ENCODE measurements around the gene OR9A2.

OR9A2 gene, protein sequence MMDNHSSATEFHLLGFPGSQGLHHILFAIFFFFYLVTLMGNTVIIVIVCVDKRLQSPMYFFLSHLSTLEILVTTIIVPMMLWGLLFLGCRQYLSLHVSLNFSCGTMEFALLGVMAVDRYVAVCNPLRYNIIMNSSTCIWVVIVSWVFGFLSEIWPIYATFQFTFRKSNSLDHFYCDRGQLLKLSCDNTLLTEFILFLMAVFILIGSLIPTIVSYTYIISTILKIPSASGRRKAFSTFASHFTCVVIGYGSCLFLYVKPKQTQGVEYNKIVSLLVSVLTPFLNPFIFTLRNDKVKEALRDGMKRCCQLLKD

DNA sequence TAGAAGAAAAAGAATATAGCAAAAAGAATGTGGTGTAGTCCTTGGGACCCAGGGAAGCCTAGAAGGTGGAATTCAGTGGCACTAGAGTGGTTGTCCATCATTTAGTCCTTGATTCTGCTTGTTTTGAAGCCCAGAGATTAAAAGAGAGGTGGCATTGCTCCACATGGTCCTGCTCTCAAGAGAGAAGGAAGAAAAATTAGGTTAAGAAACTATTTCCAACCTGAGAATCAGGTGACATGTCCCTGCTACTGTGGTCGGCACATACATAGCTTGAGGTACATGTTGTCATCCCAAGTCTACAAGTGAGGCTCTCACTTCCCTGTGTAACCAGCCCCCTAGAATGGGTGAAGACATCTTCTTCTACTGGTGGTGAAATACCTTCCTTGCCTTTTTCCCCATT is at the start of gene OR9A2:
OR9A2 (minus strand) TSS at position 101 of the 400 bp plus-strand sequence; CDS start at position 101, 0 bp downstream.
- H3K27ac ChIP-seq (ENCODE audit: low read depth, low read length) = no peak within 1 kb of the TSS
- H3K4me3 ChIP-seq (ENCODE audit: low read depth in 1 of 2, low read length in 2 of 2) = no peak within 1 kb of the TSS
- H3K36me3 ChIP-seq (ENCODE audit: insufficient read depth, low read length) = no peaks in the 10 kb centered on the region
- H3K9ac ChIP-seq (ENCODE audit: low read length) = no peak within 1 kb of the TSS
- H3K27me3 ChIP-seq (ENCODE audit: control insufficient read depth in 1 of 2, insufficient read depth in 2 of 2, low read length in 2 of 2) = no peaks in the 10 kb centered on the region
- no peaks in the 10 kb centered on the region for H3K9me3 ChIP-seq (ENCODE audit: low read length)
- H3K4me1 ChIP-seq (ENCODE audit: insufficient read depth, low read length) = no peaks in the 10 kb centered on the region

DNA sequence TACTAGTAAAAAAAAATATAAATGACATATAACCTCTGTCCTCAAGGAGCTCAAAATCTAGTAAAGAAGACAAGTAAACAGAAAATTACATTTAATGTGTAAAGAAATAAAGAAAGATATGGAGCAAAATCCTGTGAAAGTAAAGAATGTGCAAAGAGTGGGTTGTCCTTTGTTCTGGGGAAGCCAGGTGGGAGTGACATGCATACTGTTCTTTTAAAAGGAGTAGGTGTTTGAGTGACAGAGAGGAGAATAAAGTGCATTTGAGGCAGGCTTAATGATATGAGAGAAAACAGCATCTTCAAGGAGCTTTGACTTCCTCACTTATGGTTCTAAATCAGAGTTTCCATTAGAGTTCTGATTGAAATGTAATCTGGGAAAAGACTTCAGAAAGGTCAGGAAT is 47.2 kb upstream of the OR9A2 start:
- no peaks in the 10 kb centered on the region for H3K27me3 ChIP-seq (ENCODE audit: control insufficient read depth in 1 of 2, insufficient read depth in 2 of 2, low read length in 2 of 2)

DNA sequence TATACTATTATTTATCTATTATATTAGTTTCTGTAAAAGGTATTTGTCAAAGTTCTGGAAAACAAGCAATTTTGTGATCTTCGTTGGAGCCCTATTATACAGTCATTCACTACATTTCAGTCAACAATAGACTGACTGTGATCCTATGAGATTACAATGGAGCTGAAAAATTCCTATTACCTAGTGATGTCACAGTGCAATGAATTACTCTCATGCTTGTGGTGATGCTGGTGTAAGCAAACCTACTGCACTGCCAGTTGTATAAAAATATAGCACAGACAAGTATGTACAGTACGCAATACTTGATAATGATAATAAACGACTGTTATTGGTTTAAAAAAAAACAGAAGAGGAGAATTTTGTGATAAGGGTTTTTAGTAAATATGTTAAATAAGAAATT is 46.6 kb upstream of the OR9A2 start:
- no peak overlapping the region for H3K4me3 ChIP-seq (ENCODE audit: low read depth in 1 of 2, low read length in 2 of 2)
- H3K9ac ChIP-seq (ENCODE audit: low read length) = no peak overlapping the region

More for the DNA sequence above, 47.2 kb upstream of the OR9A2 start:
- no peaks in the 10 kb centered on the region for H3K36me3 ChIP-seq (ENCODE audit: insufficient read depth, low read length)
- no peak overlapping the region for H3K4me3 ChIP-seq (ENCODE audit: low read depth in 1 of 2, low read length in 2 of 2)
- no peaks in the 10 kb centered on the region for H3K4me1 ChIP-seq (ENCODE audit: insufficient read depth, low read length)
- H3K9ac ChIP-seq (ENCODE audit: low read length) = no peak overlapping the region
- no peaks in the 10 kb centered on the region for H3K9me3 ChIP-seq (ENCODE audit: low read length)
- H3K27ac ChIP-seq (ENCODE audit: low read depth, low read length) = no peak overlapping the region

GRCh38 chr7:143069912-143070500 is 43.1 kb upstream of the OR9A2 start:
- Histone ChIP-seq H3K27ac (ENCODE audit: low read depth, low read length) (no peak overlapping the region), H3K27me3 (ENCODE audit: control insufficient read depth in 1 of 2, insufficient read depth in 2 of 2, low read length in 2 of 2) (no peaks in the 10 kb centered on the region), H3K36me3 (ENCODE audit: insufficient read depth, low read length) (no peaks in the 10 kb centered on the region), H3K4me3 (ENCODE audit: low read depth in 1 of 2, low read length in 2 of 2) (no peak overlapping the region), H3K9ac (ENCODE audit: low read length) (no peak overlapping the region), H3K9me3 (ENCODE audit: low read length) (no peaks in the 10 kb centered on the region), H3K4me1 (ENCODE audit: insufficient read depth, low read length) (no peaks in the 10 kb centered on the region)

More for the DNA sequence above, 46.6 kb upstream of the OR9A2 start:
- Histone ChIP-seq H3K4me1 (ENCODE audit: insufficient read depth, low read length) (no peaks in the 10 kb centered on the region), H3K27me3 (ENCODE audit: control insufficient read depth in 1 of 2, insufficient read depth in 2 of 2, low read length in 2 of 2) (no peaks in the 10 kb centered on the region), H3K9me3 (ENCODE audit: low read length) (no peaks in the 10 kb centered on the region), H3K36me3 (ENCODE audit: insufficient read depth, low read length) (no peaks in the 10 kb centered on the region), H3K27ac (ENCODE audit: low read depth, low read length) (no peak overlapping the region)

DNA sequence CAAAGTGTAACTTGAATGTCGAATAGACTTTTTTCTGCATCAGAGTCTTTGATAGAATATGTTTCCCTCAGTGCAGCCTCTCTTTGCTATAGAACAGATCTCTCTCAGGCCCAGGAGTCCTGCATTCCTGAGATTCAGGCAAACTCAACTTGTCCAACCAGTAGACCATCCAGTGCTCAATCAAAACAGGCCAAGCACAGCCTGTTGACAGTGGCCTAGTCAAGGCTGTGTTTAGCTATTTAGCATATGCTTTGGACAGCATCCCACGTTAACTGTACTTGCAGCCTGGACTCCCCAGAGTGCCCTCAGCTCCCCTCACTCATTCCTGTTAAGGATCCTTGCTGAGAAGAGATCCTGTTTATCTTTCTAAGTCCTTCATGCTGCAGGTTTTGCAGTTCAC is 41.5 kb upstream of the OR9A2 start:
- H3K27ac ChIP-seq (ENCODE audit: low read depth, low read length) = no peak overlapping the region
- H3K9me3 ChIP-seq (ENCODE audit: low read length) = no peaks in the 10 kb centered on the region
- no peaks in the 10 kb centered on the region for H3K36me3 ChIP-seq (ENCODE audit: insufficient read depth, low read length)
- H3K9ac ChIP-seq (ENCODE audit: low read length) = no peak overlapping the region
- H3K27me3 ChIP-seq (ENCODE audit: control insufficient read depth in 1 of 2, insufficient read depth in 2 of 2, low read length in 2 of 2) = no peaks in the 10 kb centered on the region
- no peaks in the 10 kb centered on the region for H3K4me1 ChIP-seq (ENCODE audit: insufficient read depth, low read length)
- no peak overlapping the region for H3K4me3 ChIP-seq (ENCODE audit: low read depth in 1 of 2, low read length in 2 of 2)

- no peak overlapping the region for H3K4me3 ChIP-seq (ENCODE audit: low read depth in 1 of 2, low read length in 2 of 2)
- no peaks in the 10 kb centered on the region for H3K4me1 ChIP-seq (ENCODE audit: insufficient read depth, low read length)
- H3K27me3 ChIP-seq (ENCODE audit: control insufficient read depth in 1 of 2, insufficient read depth in 2 of 2, low read length in 2 of 2) = no peaks in the 10 kb centered on the region
- H3K27ac ChIP-seq (ENCODE audit: low read depth, low read length) = no peak overlapping the region
- no peaks in the 10 kb centered on the region for H3K9me3 ChIP-seq (ENCODE audit: low read length)
- H3K36me3 ChIP-seq (ENCODE audit: insufficient read depth, low read length) = no peaks in the 10 kb centered on the region
- no peak overlapping the region for H3K9ac ChIP-seq (ENCODE audit: low read length)
These were observed 36.8 kb upstream of the OR9A2 start for GRCh38 chr7:143063741-143064140.

DNA sequence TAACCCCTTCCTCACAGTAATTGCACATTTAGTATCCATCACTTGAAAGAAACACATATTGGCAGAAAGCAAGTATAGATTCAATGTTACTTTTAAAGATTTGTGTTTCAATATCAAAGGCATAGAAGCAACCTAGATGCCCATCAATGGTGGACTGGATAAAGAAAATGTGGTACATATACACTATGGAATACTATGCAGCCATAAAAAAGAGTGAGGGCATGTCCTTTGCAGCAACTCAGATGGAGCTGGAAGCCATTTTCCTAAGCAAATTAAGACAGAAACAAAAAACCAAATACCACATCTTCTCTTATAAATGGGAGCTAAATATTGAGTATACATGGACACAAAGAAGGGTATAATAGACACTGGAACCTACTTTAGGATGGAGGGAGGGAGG is 28.8 kb upstream of the OR9A2 start:
- no peaks in the 10 kb centered on the region for H3K9me3 ChIP-seq (ENCODE audit: low read length)
- no peaks in the 10 kb centered on the region for H3K36me3 ChIP-seq (ENCODE audit: insufficient read depth, low read length)
- no peaks in the 10 kb centered on the region for H3K27me3 ChIP-seq (ENCODE audit: control insufficient read depth in 1 of 2, insufficient read depth in 2 of 2, low read length in 2 of 2)
- no peak overlapping the region for H3K9ac ChIP-seq (ENCODE audit: low read length)
- no peak overlapping the region for H3K27ac ChIP-seq (ENCODE audit: low read depth, low read length)
- H3K4me1 ChIP-seq (ENCODE audit: insufficient read depth, low read length) = peaks cover 6% of the 10 kb centered on the region
- H3K4me3 ChIP-seq (ENCODE audit: low read depth in 1 of 2, low read length in 2 of 2) = no peak overlapping the region

- Histone ChIP-seq H3K27ac (ENCODE audit: low read depth, low read length) (no peak overlapping the region), H3K27me3 (ENCODE audit: control insufficient read depth in 1 of 2, insufficient read depth in 2 of 2, low read length in 2 of 2) (no peaks in the 10 kb centered on the region), H3K9me3 (ENCODE audit: low read length) (no peaks in the 10 kb centered on the region), H3K4me1 (ENCODE audit: insufficient read depth, low read length) (peaks cover 13% of the 10 kb centered on the region), H3K9ac (ENCODE audit: low read length) (no peak overlapping the region), H3K36me3 (ENCODE audit: insufficient read depth, low read length) (no peaks in the 10 kb centered on the region), H3K4me3 (ENCODE audit: low read depth in 1 of 2, low read length in 2 of 2) (no peak overlapping the region)
These were observed 27.7 kb upstream of the OR9A2 start for GRCh38 chr7:143054621-143055020.

DNA sequence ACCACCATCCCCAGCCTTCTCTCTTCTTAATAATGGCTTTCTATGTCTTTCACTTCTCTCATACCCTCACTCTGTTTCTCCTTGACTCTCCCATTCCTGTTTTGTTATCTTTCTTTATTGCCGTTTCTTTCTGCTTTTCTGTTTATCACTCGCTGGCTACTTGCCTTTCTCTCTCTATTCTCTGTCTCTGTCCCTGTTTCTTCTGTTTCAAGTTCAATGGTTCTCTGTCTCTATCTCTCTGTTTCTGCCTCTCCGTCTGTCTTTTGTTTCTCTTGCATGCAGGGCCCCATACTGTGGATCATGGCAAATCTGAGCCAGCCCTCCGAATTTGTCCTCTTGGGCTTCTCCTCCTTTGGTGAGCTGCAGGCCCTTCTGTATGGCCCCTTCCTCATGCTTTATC is 25.1 kb upstream of the OR9A2 start, which contains the start of gene OR6V1:
OR6V1 (plus strand) TSS at position 301 of the 400 bp plus-strand sequence; CDS start at position 301, 0 bp downstream.
- Histone ChIP-seq H3K27me3 (ENCODE audit: control insufficient read depth in 1 of 2, insufficient read depth in 2 of 2, low read length in 2 of 2) (no peaks in the 10 kb centered on the region), H3K27ac (ENCODE audit: low read depth, low read length) (no peak within 1 kb of the TSS), H3K9ac (ENCODE audit: low read length) (no peak within 1 kb of the TSS), H3K36me3 (ENCODE audit: insufficient read depth, low read length) (no peaks in the 10 kb centered on the region), H3K4me3 (ENCODE audit: low read depth in 1 of 2, low read length in 2 of 2) (no peak within 1 kb of the TSS), H3K9me3 (ENCODE audit: low read length) (no peaks in the 10 kb centered on the region), H3K4me1 (ENCODE audit: insufficient read depth, low read length) (peaks cover 16% of the 10 kb centered on the region)

- peaks cover 16% of the 10 kb centered on the region for H3K4me1 ChIP-seq (ENCODE audit: insufficient read depth, low read length)
- H3K9ac ChIP-seq (ENCODE audit: low read length) = no peak overlapping the region
- no peak overlapping the region for H3K27ac ChIP-seq (ENCODE audit: low read depth, low read length)
- no peaks in the 10 kb centered on the region for H3K27me3 ChIP-seq (ENCODE audit: control insufficient read depth in 1 of 2, insufficient read depth in 2 of 2, low read length in 2 of 2)
- no peaks in the 10 kb centered on the region for H3K36me3 ChIP-seq (ENCODE audit: insufficient read depth, low read length)
- H3K9me3 ChIP-seq (ENCODE audit: low read length) = no peaks in the 10 kb centered on the region
- H3K4me3 ChIP-seq (ENCODE audit: low read depth in 1 of 2, low read length in 2 of 2) = no peak overlapping the region
These were observed 24.0 kb upstream of the OR9A2 start for GRCh38 chr7:143050931-143051330.

- no peak overlapping the region for H3K27ac ChIP-seq (ENCODE audit: low read depth, low read length)
- H3K4me3 ChIP-seq (ENCODE audit: low read depth in 1 of 2, low read length in 2 of 2) = no peak overlapping the region
- H3K27me3 ChIP-seq (ENCODE audit: control insufficient read depth in 1 of 2, insufficient read depth in 2 of 2, low read length in 2 of 2) = no peaks in the 10 kb centered on the region
- no peaks in the 10 kb centered on the region for H3K36me3 ChIP-seq (ENCODE audit: insufficient read depth, low read length)
- H3K9me3 ChIP-seq (ENCODE audit: low read length) = no peaks in the 10 kb centered on the region
- H3K9ac ChIP-seq (ENCODE audit: low read length) = no peak overlapping the region
- peaks cover 16% of the 10 kb centered on the region for H3K4me1 ChIP-seq (ENCODE audit: insufficient read depth, low read length)
These were observed 22.4 kb upstream of the OR9A2 start for GRCh38 chr7:143049362-143049761.

DNA sequence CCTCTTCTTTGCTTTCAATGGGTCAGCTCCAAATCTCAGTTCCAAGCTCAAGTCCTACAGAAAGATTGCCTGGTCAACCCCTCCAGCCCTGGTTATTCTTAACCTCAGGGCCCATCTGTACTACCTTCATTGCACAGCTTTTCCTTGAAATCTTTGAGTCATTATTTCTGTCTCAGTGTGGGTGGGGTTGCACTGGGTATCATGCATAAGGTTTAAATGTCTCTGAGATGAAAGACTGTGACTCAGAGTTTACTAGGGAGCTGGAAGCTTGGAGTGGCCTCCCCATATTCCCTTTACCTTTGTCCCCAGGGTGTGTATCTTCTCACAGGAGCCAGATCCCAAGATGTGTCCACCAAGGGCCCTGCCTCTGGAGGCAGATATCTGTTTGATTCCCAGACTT is 21.9 kb upstream of the OR9A2 start:
- Histone ChIP-seq H3K4me1 (ENCODE audit: insufficient read depth, low read length) (peaks cover 16% of the 10 kb centered on the region), H3K27ac (ENCODE audit: low read depth, low read length) (no peak overlapping the region), H3K9me3 (ENCODE audit: low read length) (no peaks in the 10 kb centered on the region), H3K27me3 (ENCODE audit: control insufficient read depth in 1 of 2, insufficient read depth in 2 of 2, low read length in 2 of 2) (no peaks in the 10 kb centered on the region), H3K4me3 (ENCODE audit: low read depth in 1 of 2, low read length in 2 of 2) (no peak overlapping the region), H3K36me3 (ENCODE audit: insufficient read depth, low read length) (no peaks in the 10 kb centered on the region), H3K9ac (ENCODE audit: low read length) (no peak overlapping the region)

All from muscle layer of colon (tissue), 2 donors.